BLaER1 (cell line): ENCODE data around the gene ZNF445.

Experiments
- H3K27ac ChIP-seq: shearing (Covaris generic); formaldehyde crosslinking; 2 replicates; pipeline ENCODE4 v1.8.1; 2022
- H3K27me3 ChIP-seq: shearing (Covaris generic); formaldehyde crosslinking; 2 replicates; pipeline ENCODE4 v1.8.1; 2022
- H3K36me3 ChIP-seq: shearing (Covaris generic); formaldehyde crosslinking; 2 replicates; pipeline ENCODE4 v1.8.1; 2022
- H3K4me1 ChIP-seq: shearing (Covaris generic); formaldehyde crosslinking; 2 replicates; pipeline ENCODE4 v1.8.1; 2022
- H3K4me2 ChIP-seq: shearing (Covaris generic); formaldehyde crosslinking; 2 replicates; pipeline ENCODE4 v1.8.1; 2022
- H3K4me3 ChIP-seq: shearing (Covaris generic); formaldehyde crosslinking; 2 replicates; pipeline ENCODE4 v1.8.1; 2022
- H3K9ac ChIP-seq: shearing (Covaris generic); formaldehyde crosslinking; 2 replicates; pipeline ENCODE4 v1.8.1; 2022
- H3K9me3 ChIP-seq: shearing (Covaris generic); formaldehyde crosslinking; 2 replicates; pipeline ENCODE4 v1.8.1; 2022
- H4K20me1 ChIP-seq: shearing (Covaris generic); formaldehyde crosslinking; 2 replicates; pipeline ENCODE4 v1.8.1; 2022
- Cebpa-rat ChIP-seq: shearing (Covaris generic); IDR thresholded peaks from 2 replicates; pipeline ENCODE4 v1.8.1; 2022

ZNF445 gene

DNA sequence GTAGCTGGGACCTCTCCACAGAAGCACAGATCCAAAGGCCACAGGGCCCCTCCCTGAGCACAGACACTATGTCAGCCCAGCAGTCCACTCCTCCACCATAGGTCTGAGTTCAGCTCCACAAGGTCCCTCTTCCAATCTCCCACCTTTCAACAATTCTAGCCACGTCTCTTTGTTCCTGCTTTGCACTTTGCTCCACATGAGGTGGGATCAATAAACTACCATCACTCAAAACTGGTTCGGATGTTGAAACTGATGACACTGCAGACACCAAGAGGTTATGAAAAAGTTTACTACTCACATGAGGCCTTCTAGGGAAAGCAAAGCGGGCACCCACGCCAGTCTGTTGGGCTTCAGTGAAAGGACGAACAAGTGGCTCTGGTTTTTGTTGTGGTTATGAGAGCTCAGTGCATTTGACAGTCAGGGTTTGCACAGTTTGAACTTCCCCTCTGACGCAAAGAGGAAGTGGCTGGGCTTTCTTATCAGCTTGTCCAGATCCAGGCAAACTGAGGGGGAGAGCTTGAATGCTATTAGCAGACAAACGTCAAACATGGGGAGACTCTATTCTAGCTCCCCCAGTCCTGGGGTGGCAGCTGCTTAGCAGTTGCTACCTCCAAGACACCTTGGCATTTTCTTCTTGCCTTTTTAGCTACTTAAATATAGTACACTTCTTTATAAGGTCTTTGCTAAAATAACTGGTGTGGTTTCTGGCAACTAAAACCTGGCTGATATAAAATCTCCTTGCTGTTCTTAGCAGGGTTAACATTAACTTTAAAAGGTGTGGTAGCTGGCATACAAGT lies 37.8 kb downstream of the ZNF445 start:
- Histone ChIP-seq H3K4me3 (peak overlapping the region; percentile 33; the same call in 1 of the 2 replicates), H3K27me3 (no peaks in the 10 kb centered on the region), H3K9ac (peak overlapping the region; percentile 66), H4K20me1 (no peaks in the 10 kb centered on the region), H3K27ac (peak overlapping the region; percentile 65), H3K4me2 (peak overlapping the region; percentile 78), H3K4me1 (peaks cover 25% of the 10 kb centered on the region), H3K9me3 (no peaks in the 10 kb centered on the region), H3K36me3 (peaks cover 47% of the 10 kb centered on the region)
- no peak for TF ChIP-seq Cebpa-rat

DNA sequence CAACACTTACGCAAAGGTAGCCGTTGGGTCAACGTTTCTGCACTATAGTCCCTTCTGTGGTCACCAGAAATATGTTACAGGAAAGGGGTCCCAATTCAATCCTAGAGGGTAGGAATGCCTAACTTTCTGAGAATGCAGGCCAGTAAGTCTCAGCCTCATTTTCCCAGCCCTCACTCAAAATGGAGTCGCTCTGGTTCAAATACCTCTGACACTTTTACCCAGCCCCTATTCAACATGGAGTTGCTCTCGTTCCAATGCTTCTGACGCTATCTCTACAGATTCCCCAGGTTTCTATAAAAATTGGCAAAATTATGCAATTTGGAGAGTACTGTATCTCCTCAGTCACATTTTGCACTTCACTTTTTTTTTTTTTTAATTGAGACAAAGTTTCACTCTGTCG lies 39.7 kb downstream of the ZNF445 start:
- Histone ChIP-seq H3K4me2 (no peak overlapping the region), H3K27me3 (no peaks in the 10 kb centered on the region), H3K9me3 (no peaks in the 10 kb centered on the region), H3K27ac (no peak overlapping the region), H3K4me3 (no peak overlapping the region), H3K36me3 (peaks cover 28% of the 10 kb centered on the region), H3K4me1 (peaks cover 25% of the 10 kb centered on the region), H4K20me1 (no peaks in the 10 kb centered on the region), H3K9ac (no peak overlapping the region)
- no peak for TF ChIP-seq Cebpa-rat

DNA sequence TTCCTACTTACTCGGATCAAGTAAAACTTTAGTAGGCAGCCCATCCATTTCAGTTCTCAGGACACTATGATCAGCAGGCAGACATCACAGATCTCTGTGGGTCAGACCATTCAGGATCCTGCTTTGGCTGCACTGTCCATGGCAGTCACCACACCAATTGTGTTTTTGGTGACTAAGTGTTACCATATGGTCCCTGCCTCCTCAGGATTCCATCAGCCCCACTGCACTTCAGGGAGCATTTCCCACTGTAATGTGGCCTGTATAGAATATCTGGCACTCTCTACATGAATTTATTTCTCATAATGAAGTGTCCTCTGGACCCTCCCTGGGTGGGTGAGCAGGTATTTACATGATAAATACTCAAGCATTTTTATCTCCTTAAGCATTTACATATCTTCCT lies 41.3 kb downstream of the ZNF445 start:
- H3K4me3 ChIP-seq, result no peak overlapping the region
- no peak overlapping the region for H3K9ac ChIP-seq
- peaks cover 23% of the 10 kb centered on the region for H3K4me1 ChIP-seq
- H4K20me1 ChIP-seq, result no peaks in the 10 kb centered on the region
- H3K4me2 ChIP-seq, result no peak overlapping the region
- no peak for TF ChIP-seq Cebpa-rat
- no peak overlapping the region for H3K27ac ChIP-seq
- H3K27me3 ChIP-seq, result no peaks in the 10 kb centered on the region
- peaks cover 11% of the 10 kb centered on the region; the same call in 1 of the 2 replicates for H3K36me3 ChIP-seq
- H3K9me3 ChIP-seq, result no peaks in the 10 kb centered on the region

DNA sequence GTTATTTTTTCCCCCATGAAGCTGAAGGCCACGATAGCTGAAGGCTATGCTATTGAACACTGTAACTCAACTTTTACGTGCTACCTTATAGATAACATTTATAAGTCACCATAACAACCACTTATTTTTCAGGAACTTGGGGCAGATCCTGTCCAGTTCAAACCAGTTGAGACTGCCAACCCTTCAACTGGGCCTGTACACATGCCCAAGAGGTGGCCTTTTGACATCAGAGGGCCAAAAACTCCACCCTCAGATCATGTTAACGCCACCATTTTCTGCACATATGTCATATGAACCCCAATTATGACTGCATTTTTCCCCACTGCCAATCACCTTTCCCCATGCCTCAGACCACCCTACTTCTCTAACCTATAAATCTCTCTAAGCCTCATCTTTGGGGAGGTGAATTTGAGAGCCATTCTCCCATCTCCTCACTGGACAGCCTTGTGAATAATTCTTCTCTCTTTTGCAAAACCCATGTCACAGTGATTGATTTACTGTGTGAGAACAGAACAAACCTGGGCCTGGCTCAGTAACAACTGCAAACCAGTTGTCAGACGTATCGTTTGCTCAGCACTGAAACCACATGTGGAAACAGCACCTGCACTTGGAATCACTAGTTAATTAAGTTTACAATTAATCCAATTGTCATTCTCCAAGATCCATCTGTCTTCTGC lies 42.5 kb downstream of the ZNF445 start:
- Histone ChIP-seq H3K4me1 (peaks cover 11% of the 10 kb centered on the region), H3K27me3 (no peaks in the 10 kb centered on the region), H3K9me3 (no peaks in the 10 kb centered on the region), H3K4me2 (no peak overlapping the region), H3K36me3 (peaks cover 9% of the 10 kb centered on the region; the same call in 1 of the 2 replicates), H3K27ac (no peak overlapping the region), H3K9ac (no peak overlapping the region), H3K4me3 (no peak overlapping the region), H4K20me1 (no peaks in the 10 kb centered on the region)
- no peak for TF ChIP-seq Cebpa-rat

DNA sequence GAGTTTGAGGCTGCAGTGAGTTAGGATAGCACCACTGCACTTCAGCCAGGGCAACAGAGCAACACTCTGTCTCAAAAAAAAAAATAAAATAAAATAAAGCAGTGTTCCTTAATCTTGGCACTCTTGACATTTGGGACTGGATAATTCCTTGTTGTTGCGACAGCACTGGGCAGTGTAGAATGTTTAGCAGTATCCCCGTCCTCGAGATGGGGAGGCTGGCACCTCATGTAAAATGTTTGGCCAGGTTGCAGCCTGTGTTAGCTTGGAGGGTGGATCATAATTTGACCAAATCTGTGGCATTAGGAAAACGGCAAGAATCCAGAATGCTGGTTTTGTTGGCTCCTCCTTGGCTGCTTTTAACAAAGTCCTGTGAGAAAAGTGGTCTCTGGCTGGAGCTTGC lies 47.0 kb downstream of the ZNF445 start:
- Histone ChIP-seq H4K20me1 (no peaks in the 10 kb centered on the region), H3K27ac (no peak overlapping the region), H3K27me3 (no peaks in the 10 kb centered on the region), H3K4me1 (no peaks in the 10 kb centered on the region), H3K36me3 (no peaks in the 10 kb centered on the region), H3K4me3 (no peak overlapping the region), H3K4me2 (no peak overlapping the region), H3K9ac (no peak overlapping the region), H3K9me3 (no peaks in the 10 kb centered on the region)
- TF ChIP-seq Cebpa-rat, result no peak

DNA sequence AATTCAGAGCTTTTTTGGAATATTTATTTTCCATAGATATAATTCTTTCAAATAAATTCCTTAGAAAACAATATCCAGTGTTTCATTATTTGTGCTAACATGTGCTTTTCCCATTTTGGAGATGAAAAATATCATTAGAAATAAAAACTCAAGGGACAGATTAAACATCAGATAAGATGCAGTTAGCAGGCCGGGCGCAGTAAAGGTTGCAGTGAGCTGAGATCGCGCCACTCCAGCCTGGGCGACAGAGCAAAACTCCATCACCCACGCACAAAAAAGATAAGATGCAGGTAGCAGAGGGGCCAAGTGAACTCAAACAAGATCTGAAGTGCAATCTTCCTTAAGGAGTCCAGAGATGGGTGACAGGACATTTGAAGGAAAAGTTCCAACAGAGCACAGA lies 48.0 kb downstream of the ZNF445 start:
- H3K9ac ChIP-seq, result no peak overlapping the region
- no peaks in the 10 kb centered on the region for H3K4me1 ChIP-seq
- H3K36me3 ChIP-seq, result no peaks in the 10 kb centered on the region
- no peak overlapping the region for H3K4me2 ChIP-seq
- no peaks in the 10 kb centered on the region for H3K9me3 ChIP-seq
- H3K27ac ChIP-seq, result no peak overlapping the region
- H3K4me3 ChIP-seq, result no peak overlapping the region
- no peak for TF ChIP-seq Cebpa-rat
- no peaks in the 10 kb centered on the region for H4K20me1 ChIP-seq
- no peaks in the 10 kb centered on the region for H3K27me3 ChIP-seq

DNA sequence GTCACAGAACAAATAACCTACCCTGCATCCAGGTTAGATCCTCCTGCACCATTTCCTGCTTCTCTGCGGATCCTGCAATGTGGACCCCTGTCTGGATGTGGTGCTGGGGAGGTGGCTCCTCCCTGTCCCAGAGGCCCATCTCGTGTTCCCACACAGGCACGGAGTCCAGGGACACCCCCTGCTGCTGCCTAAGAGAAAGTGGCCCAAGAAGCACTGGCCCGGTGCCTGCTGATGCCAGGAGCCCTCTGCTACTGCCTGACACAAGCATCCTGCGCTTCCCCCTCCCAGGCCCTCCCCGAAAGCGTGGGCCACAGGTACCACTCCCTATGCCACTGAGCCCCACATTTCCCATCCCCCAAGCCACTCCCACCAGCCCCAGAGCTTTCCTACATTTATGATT lies 48.6 kb downstream of the ZNF445 start:
- no peaks in the 10 kb centered on the region for H3K36me3 ChIP-seq
- H3K4me2 ChIP-seq, result no peak overlapping the region
- H3K27ac ChIP-seq, result no peak overlapping the region
- no peaks in the 10 kb centered on the region for H3K9me3 ChIP-seq
- H3K9ac ChIP-seq, result no peak overlapping the region
- no peaks in the 10 kb centered on the region for H3K27me3 ChIP-seq
- no peaks in the 10 kb centered on the region for H3K4me1 ChIP-seq
- TF ChIP-seq Cebpa-rat, result no peak
- H4K20me1 ChIP-seq, result no peaks in the 10 kb centered on the region
- no peak overlapping the region for H3K4me3 ChIP-seq

DNA sequence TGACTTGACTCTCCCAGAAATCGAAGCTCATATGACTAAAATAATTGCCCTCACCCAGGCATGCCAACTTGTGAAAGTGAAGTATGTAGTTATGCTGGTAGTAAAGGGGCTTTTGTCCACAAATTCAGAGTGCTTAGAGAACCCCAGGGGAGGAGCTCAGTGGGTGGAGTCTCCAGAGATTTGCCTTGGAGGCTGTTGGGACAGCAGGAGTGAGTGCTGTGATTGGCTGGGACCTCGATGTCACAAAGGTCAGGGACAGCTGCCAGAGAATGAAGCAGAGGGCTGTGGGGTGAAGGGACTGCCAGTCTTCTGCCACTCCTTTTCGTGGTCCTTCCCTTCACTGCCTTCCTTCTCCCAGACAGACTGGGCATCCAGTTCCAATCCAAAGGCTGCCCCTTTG lies 49.8 kb downstream of the ZNF445 start:
- Histone ChIP-seq H3K4me2 (no peak overlapping the region), H3K9ac (no peak overlapping the region), H3K9me3 (no peaks in the 10 kb centered on the region), H3K27ac (no peak overlapping the region), H4K20me1 (no peaks in the 10 kb centered on the region), H3K36me3 (no peaks in the 10 kb centered on the region), H3K27me3 (no peaks in the 10 kb centered on the region), H3K4me1 (no peaks in the 10 kb centered on the region), H3K4me3 (no peak overlapping the region)
- TF ChIP-seq Cebpa-rat, result no peak

DNA sequence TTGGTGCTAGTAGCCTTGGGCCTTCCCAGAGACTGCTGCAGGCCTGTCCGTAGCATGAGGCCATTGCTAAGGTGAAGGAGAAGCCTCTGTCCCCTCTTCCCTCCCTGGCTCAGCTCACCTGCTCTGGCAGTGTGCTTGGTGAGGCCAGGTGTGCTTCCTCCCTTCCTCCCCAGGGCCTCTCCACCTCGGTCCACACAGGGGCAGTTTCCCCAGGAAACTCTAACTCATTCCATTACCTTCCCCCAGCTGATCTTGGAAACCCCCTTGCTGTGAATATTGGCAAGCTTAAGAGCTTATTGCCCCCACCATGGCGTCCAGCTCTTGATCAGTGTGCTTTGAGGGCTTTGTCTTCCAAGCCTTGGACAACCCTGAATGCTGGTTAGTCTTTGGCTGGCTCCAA lies 52.7 kb downstream of the ZNF445 start:
- H3K4me1 ChIP-seq, result no peaks in the 10 kb centered on the region
- no peak overlapping the region for H3K4me3 ChIP-seq
- H3K9ac ChIP-seq, result no peak overlapping the region
- no peak for TF ChIP-seq Cebpa-rat
- no peaks in the 10 kb centered on the region for H3K9me3 ChIP-seq
- no peaks in the 10 kb centered on the region for H4K20me1 ChIP-seq
- H3K27ac ChIP-seq, result no peak overlapping the region
- H3K36me3 ChIP-seq, result no peaks in the 10 kb centered on the region
- H3K4me2 ChIP-seq, result no peak overlapping the region
- H3K27me3 ChIP-seq, result no peaks in the 10 kb centered on the region

DNA sequence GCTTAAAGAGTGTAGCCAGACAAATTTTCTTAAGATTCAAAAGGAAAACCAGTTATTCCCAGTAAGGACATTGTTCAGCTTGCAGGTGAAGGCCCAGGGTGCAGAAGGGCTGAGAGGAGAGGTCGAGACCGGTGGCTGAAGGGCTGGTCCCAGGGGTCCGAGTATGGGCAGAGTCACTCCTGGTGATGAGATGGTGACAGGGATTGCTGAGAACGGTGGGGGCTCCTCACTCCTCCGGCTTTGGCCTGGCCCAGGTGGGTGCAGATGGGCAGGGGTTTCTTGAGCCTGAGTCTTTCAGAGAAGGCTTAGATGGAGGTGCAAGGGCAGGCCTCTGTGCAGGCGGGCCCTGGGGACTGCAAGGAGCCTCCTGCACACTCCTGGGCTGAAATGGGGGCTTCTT lies 56.2 kb downstream of the ZNF445 start:
- H3K27me3 ChIP-seq, result no peaks in the 10 kb centered on the region
- no peak overlapping the region for H3K9ac ChIP-seq
- no peaks in the 10 kb centered on the region for H3K4me1 ChIP-seq
- no peaks in the 10 kb centered on the region for H4K20me1 ChIP-seq
- no peaks in the 10 kb centered on the region for H3K9me3 ChIP-seq
- no peak overlapping the region for H3K4me2 ChIP-seq
- no peak overlapping the region for H3K27ac ChIP-seq
- no peak overlapping the region for H3K4me3 ChIP-seq
- no peaks in the 10 kb centered on the region for H3K36me3 ChIP-seq
- TF ChIP-seq Cebpa-rat, result no peak
